Thyroid gland (tissue), 4 donors: ENCODE data around the gene FAM120AOS.

ENCODE experiments used
- POLR2A ChIP-seq, 2 donors: fragments of 450-650 bp; IDR thresholded peaks; one replicate each; pipeline ENCODE4 v1.6.1; 2017; ENCODE audit warnings: antibody characterized with exemption in 2 of 2, mild to moderate bottlenecking in 2 of 2, moderate library complexity in 1 of 2
- TF ChIP-seq, protein P1 (sequence below), 6 experiments: fragments of 200-600 bp in 3 of 6; fragments of 450-650 bp in 3 of 6; sonication (generic) in 3 of 6; IDR thresholded peaks; one replicate each; pipeline ENCODE4 v1.5.1; 2016 to 2019; ENCODE audit warnings: antibody characterized with exemption in 6 of 6, mild to moderate bottlenecking in 2 of 6, inconsistent platforms in 1 of 6, moderate library complexity in 1 of 6

DNA sequence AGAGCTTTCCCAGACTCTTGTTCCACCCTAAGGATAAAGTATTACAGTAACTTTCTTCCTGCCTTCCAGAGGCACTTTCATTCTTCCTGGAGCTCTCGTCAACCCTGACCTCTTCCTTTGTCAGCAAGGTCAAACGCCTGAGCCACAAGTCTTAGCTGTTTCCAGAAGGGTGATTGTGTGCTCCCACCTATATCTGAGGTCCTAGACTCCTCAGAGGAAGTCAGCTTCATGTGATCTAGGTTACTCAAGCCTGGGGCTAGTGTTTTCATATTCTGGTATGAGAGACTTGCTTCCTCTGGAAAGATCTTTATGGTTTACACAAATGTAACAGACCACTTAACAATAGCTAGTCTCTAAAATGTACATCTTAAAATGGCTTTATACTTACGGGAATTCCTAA, 7.3 kb downstream of the FAM120AOS start:
- TF ChIP-seq, protein P1, sequence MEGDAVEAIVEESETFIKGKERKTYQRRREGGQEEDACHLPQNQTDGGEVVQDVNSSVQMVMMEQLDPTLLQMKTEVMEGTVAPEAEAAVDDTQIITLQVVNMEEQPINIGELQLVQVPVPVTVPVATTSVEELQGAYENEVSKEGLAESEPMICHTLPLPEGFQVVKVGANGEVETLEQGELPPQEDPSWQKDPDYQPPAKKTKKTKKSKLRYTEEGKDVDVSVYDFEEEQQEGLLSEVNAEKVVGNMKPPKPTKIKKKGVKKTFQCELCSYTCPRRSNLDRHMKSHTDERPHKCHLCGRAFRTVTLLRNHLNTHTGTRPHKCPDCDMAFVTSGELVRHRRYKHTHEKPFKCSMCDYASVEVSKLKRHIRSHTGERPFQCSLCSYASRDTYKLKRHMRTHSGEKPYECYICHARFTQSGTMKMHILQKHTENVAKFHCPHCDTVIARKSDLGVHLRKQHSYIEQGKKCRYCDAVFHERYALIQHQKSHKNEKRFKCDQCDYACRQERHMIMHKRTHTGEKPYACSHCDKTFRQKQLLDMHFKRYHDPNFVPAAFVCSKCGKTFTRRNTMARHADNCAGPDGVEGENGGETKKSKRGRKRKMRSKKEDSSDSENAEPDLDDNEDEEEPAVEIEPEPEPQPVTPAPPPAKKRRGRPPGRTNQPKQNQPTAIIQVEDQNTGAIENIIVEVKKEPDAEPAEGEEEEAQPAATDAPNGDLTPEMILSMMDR (IDR thresholded peaks at IDR 0.05): no peak
- no peak for TF ChIP-seq POLR2A (IDR thresholded peaks at IDR 0.05)
